OCI-LY3 (cell line): ENCODE measurements around the gene NECAB2.

Source experiments
- CTCF ChIP-seq: fragments of 200-600, 300-600 bp; sonication (generic); IDR thresholded peaks from 2 replicates; pipeline ENCODE4 v1.5.1; 2014; ENCODE audit warnings: antibody characterized with exemption, low read length, low read depth
- EZH2phosphoT487 ChIP-seq: fragments of 200-600 bp; shearing (Covaris generic); IDR thresholded peaks from 2 replicates; pipeline ENCODE4 v1.6.1; 2018; ENCODE audit warnings: antibody characterized with exemption, mixed run types, low read depth

GRCh38 chr16:83972256-83973008 is 4.4 kb downstream of the NECAB2 start:
- TF ChIP-seq CTCF, result no peak
- TF ChIP-seq EZH2phosphoT487, result no peak
